ENCODE data around the gene STRAP.
"Not testable (repeated sequence)": the region's sequence is repeated elsewhere in the genome, so short reads cannot be mapped to it uniquely, and the experiment has no call there.

STRAP gene

GRCh38 chr12:15873556-15873955, 8.6 kb upstream of the STRAP start:
- DNase-seq, result no peak

- DNase-seq, result not testable (repeated sequence)
Observed at GRCh38 chr12:15874556-15875145, 7.5 kb upstream of the STRAP start.

- DNase-seq, result no peak
Observed at GRCh38 chr12:15875863-15876262, 6.3 kb upstream of the STRAP start.

GRCh38 chr12:15879413-15879812, 2.8 kb upstream of the STRAP start:
- no peak for DNase-seq

GRCh38 chr12:15880721-15881120, 1.5 kb upstream of the STRAP start:
- no peak for DNase-seq

GRCh38 chr12:15883536-15883935, 1.3 kb downstream of the STRAP start:
- no peak for DNase-seq

- DNase-seq, result no peak
Observed at GRCh38 chr12:15886372-15887042, 4.3 kb downstream of the STRAP start.

- DNase-seq, result no peak
Observed at GRCh38 chr12:15887043-15887817, 5.0 kb downstream of the STRAP start.

GRCh38 chr12:15892645-15893259, 10.6 kb downstream of the STRAP start:
- no peak for DNase-seq

GRCh38 chr12:15893260-15893659, 11.1 kb downstream of the STRAP start:
- DNase-seq, result no peak

- no peak for DNase-seq
Observed at GRCh38 chr12:15896867-15897266, 14.7 kb downstream of the STRAP start.

GRCh38 chr12:15897433-15897832, 15.2 kb downstream of the STRAP start:
- DNase-seq, result no peak

- DNase-seq, result no peak
Observed at GRCh38 chr12:15899282-15899870, 17.2 kb downstream of the STRAP start.

GRCh38 chr12:15904378-15904920, 22.3 kb downstream of the STRAP start:
- no peak for DNase-seq

- DNase-seq, result no peak
Observed at GRCh38 chr12:15910468-15910863, 28.3 kb downstream of the STRAP start.

GRCh38 chr12:15910864-15911721, 28.9 kb downstream of the STRAP start, which contains the start of gene DERA:
Gene DERA (plus strand): TSS chr12:15911332. CDS start chr12:15911384, 52 bp downstream.
- peak in 13 of 14 donors; percentile 20 to 82 (median 64) for DNase-seq

- not testable (repeated sequence) for DNase-seq
Observed at GRCh38 chr12:15911931-15912330, 29.7 kb downstream of the STRAP start.

GRCh38 chr12:15914131-15914530, 31.9 kb downstream of the STRAP start:
- not testable (repeated sequence) for DNase-seq

GRCh38 chr12:15918066-15918465, 35.9 kb downstream of the STRAP start:
- no peak for DNase-seq

- no peak for DNase-seq
Observed at GRCh38 chr12:15919418-15919817, 37.2 kb downstream of the STRAP start.

- no peak for DNase-seq
Observed at GRCh38 chr12:15924956-15925355, 42.8 kb downstream of the STRAP start.
